HepG2 (cell line): ENCODE measurements around the gene SIAH1. TPM values are rescaled to one million over a fixed set of nuclear protein-coding genes. Genes with fewer than 3 reads are reported as not detected.

Experiments used
- AGO2 ChIP-seq: fragments of 200-400 bp; formaldehyde crosslinking; optimal IDR thresholded peaks from 2 replicates; pipeline ENCODE3; 2017; ENCODE audit warnings: mild to moderate bottlenecking, low read depth, low read length, moderate library complexity
- BHLHE40 ChIP-seq: IDR thresholded peaks from 2 replicates; pipeline ENCODE4 v1.6.1; 2011; ENCODE audit warnings: low read length, improper control_type of control experiment
- IRF9 ChIP-seq: sonication (generic); formaldehyde crosslinking; IDR thresholded peaks from 2 replicates; pipeline ENCODE4 v1.8.0; 2022; ENCODE audit warnings: missing genetic modification reagents, mild to moderate bottlenecking, borderline replicate concordance
- KIAA2018 ChIP-seq: sonication (generic); formaldehyde crosslinking; IDR thresholded peaks from 2 replicates; pipeline ENCODE4 v1.5.0; 2020; ENCODE audit warnings: mild to moderate bottlenecking, missing genetic modification reagents, borderline replicate concordance
- SNAPC4 ChIP-seq: sonication (generic); formaldehyde crosslinking; IDR thresholded peaks from 2 replicates; pipeline ENCODE4 v1.4.0; 2020; ENCODE audit warnings: mild to moderate bottlenecking, missing genetic modification reagents
- YEATS2 ChIP-seq: sonication (generic); formaldehyde crosslinking; IDR thresholded peaks from 2 replicates; pipeline ENCODE4 v1.4.0; 2020; ENCODE audit warnings: missing genetic modification reagents, borderline replicate concordance
- ZNF33B ChIP-seq: sonication (generic); formaldehyde crosslinking; IDR thresholded peaks from 2 replicates; pipeline ENCODE4 v1.5.1; 2020; ENCODE audit warnings: mild to moderate bottlenecking, missing genetic modification reagents
- ZNF674 ChIP-seq: sonication (generic); formaldehyde crosslinking; IDR thresholded peaks from 2 replicates; pipeline ENCODE4 v1.5.0; 2020; ENCODE audit warnings: low read depth, mild to moderate bottlenecking, missing genetic modification reagents
- ZNF841 ChIP-seq: sonication (generic); formaldehyde crosslinking; IDR thresholded peaks from 2 replicates; pipeline ENCODE4 v1.8.1; 2023; ENCODE audit warnings: missing genetic modification reagents, borderline replicate concordance
- polyA plus RNA-seq, 8 experiments: library from polyadenylated mRNA; depleted of rRNA in 3 of 8; stranded (reverse) in 7 of 8; unstranded in 1 of 8; fragments of >200 nt; fragmentation: Illumina TruSeq in 4 of 8; extraction: Trizol in 4 of 8; gene quantifications; 2 replicates each; pipeline versions ENCODE4 v1.2.1 to v1.2.3, GENCODE V29; 2011 to 2016; ENCODE audit warnings: low read depth in 4 of 8, missing spikeins in 1 of 8, mixed read lengths in 1 of 8; ENCODE audit not compliant: insufficient read depth in 1 of 8
- total RNA-seq, 5 experiments: library from RNA; depleted of rRNA; stranded (reverse); fragments of >200 nt; fragmentation: Illumina TruSeq; extraction: Trizol; gene quantifications; 2 replicates each; pipeline ENCODE4 v1.2.3, GENCODE V29; 2016; ENCODE audit warnings: low read depth in 1 of 5

The SIAH1 gene
- total and polyA plus RNA-seq, 2 of the 13 experiments (the other 11 are each of a cell fraction or from before 2014, with no cell fraction given) = 16.0 to 28.6 TPM

- TF ChIP-seq SNAPC4 (no peak), BHLHE40 (peak; percentile 66; the same call in 1 of the 2 replicates), AGO2 (peak; percentile 96), ZNF33B (CRISPR knock-in tag) (no peak), IRF9 (peak; percentile 95; the same call in 1 of the 2 replicates), KIAA2018 (CRISPR knock-in tag) (no peak), ZNF841 (0 out of 2 replicates have a peak, but pooled peaks have one; percentile 7), YEATS2 (CRISPR knock-in tag) (peak; percentile 26; the same call in 1 of the 2 replicates), ZNF674 (CRISPR knock-in tag) (0 out of 2 replicates have a peak, but pooled peaks have one; percentile 50)
Observed at GRCh38 chr16:48385253-48386150, at the start of gene SIAH1 (continued).
